22Rv1 (cell line): ENCODE measurements around the gene OMG.

Experiments used
- ZFX ChIP-seq: fragments of 450-650 bp; IDR thresholded peaks from 2 replicates; pipeline ENCODE4 v1.6.1; 2017; ENCODE audit warnings: antibody characterized with exemption, borderline replicate concordance
- TF ChIP-seq, protein P1 (sequence below): fragments of 450-650 bp; IDR thresholded peaks from 2 replicates; pipeline ENCODE4 v1.5.1; 2017; ENCODE audit warnings: mild to moderate bottlenecking

- TF ChIP-seq, protein P1, sequence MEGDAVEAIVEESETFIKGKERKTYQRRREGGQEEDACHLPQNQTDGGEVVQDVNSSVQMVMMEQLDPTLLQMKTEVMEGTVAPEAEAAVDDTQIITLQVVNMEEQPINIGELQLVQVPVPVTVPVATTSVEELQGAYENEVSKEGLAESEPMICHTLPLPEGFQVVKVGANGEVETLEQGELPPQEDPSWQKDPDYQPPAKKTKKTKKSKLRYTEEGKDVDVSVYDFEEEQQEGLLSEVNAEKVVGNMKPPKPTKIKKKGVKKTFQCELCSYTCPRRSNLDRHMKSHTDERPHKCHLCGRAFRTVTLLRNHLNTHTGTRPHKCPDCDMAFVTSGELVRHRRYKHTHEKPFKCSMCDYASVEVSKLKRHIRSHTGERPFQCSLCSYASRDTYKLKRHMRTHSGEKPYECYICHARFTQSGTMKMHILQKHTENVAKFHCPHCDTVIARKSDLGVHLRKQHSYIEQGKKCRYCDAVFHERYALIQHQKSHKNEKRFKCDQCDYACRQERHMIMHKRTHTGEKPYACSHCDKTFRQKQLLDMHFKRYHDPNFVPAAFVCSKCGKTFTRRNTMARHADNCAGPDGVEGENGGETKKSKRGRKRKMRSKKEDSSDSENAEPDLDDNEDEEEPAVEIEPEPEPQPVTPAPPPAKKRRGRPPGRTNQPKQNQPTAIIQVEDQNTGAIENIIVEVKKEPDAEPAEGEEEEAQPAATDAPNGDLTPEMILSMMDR = no peak
- TF ChIP-seq ZFX = no peak
Measured at GRCh38 chr17:31313982-31314781, 17.1 kb upstream of the OMG start, which contains the start of gene EVI2B.
